ENCODE results near the gene FUCA2.

The FUCA2 gene

GRCh38 chr6:143506620-143507019, 4.9 kb downstream of the FUCA2 start:
- H3K79me2 ChIP-seq (ENCODE audit: low read length): peaks cover 4% of the 10 kb centered on the region; the same call in 1 of the 2 replicates
- H3K9me3 ChIP-seq (replicated peaks; ENCODE audit: insufficient read depth, low read length): no peaks in the 10 kb centered on the region
- H3K4me1 ChIP-seq (ENCODE audit: low read length): no peaks in the 10 kb centered on the region
- H3K9me2 ChIP-seq (replicated peaks; ENCODE audit: insufficient read depth, low read length): no peaks in the 10 kb centered on the region
- H3K27ac ChIP-seq (ENCODE audit: low read length): no peak overlapping the region
- H3F3A ChIP-seq (ENCODE audit: insufficient read depth, low read length): no peaks in the 10 kb centered on the region
- H4K20me1 ChIP-seq (ENCODE audit: insufficient read depth, low read length): no peaks in the 10 kb centered on the region
- no peak overlapping the region for H3K4me2 ChIP-seq (ENCODE audit: low read depth, low read length)
- no peak overlapping the region for H3K4me3 ChIP-seq (ENCODE audit: low read length)
- no peak overlapping the region for H3K9ac ChIP-seq (ENCODE audit: low read length)
- no peak overlapping the region for H2AFZ ChIP-seq (ENCODE audit: low read length)
- no peak for TF ChIP-seq EZH2 (optimal IDR thresholded peaks at IDR 0.05; ENCODE audit: low read depth, low read length)
- no peak for TF ChIP-seq EZH2phosphoT487 (IDR thresholded peaks at IDR 0.05; ENCODE audit: low read length)
- no peak for TF ChIP-seq CTCF (IDR thresholded peaks at IDR 0.05; ENCODE audit: low read length)
- no peaks in the 10 kb centered on the region for H3K36me3 ChIP-seq (replicated peaks; ENCODE audit: insufficient read depth, low read length)
- H3K27me3 ChIP-seq (replicated peaks; ENCODE audit: insufficient read depth, low read length): no peaks in the 10 kb centered on the region
- no peak for DNase-seq

GRCh38 chr6:143506199-143506598, 5.3 kb downstream of the FUCA2 start:
- no peak overlapping the region for H3K4me2 ChIP-seq (ENCODE audit: low read depth, low read length)
- H3K9me2 ChIP-seq (replicated peaks; ENCODE audit: insufficient read depth, low read length): no peaks in the 10 kb centered on the region
- H4K20me1 ChIP-seq (ENCODE audit: insufficient read depth, low read length): no peaks in the 10 kb centered on the region
- H3K36me3 ChIP-seq (replicated peaks; ENCODE audit: insufficient read depth, low read length): no peaks in the 10 kb centered on the region
- no peak overlapping the region for H3K4me3 ChIP-seq (ENCODE audit: low read length)
- H3K9me3 ChIP-seq (replicated peaks; ENCODE audit: insufficient read depth, low read length): no peaks in the 10 kb centered on the region
- H2AFZ ChIP-seq (ENCODE audit: low read length): no peak overlapping the region
- DNase-seq: no peak
- no peaks in the 10 kb centered on the region for H3K27me3 ChIP-seq (replicated peaks; ENCODE audit: insufficient read depth, low read length)
- H3K27ac ChIP-seq (ENCODE audit: low read length): no peak overlapping the region
- no peaks in the 10 kb centered on the region for H3K4me1 ChIP-seq (ENCODE audit: low read length)
- no peak for TF ChIP-seq EZH2 (optimal IDR thresholded peaks at IDR 0.05; ENCODE audit: low read depth, low read length)
- TF ChIP-seq CTCF (IDR thresholded peaks at IDR 0.05; ENCODE audit: low read length): no peak
- no peak for TF ChIP-seq EZH2phosphoT487 (IDR thresholded peaks at IDR 0.05; ENCODE audit: low read length)
- H3F3A ChIP-seq (ENCODE audit: insufficient read depth, low read length): no peaks in the 10 kb centered on the region
- no peak overlapping the region for H3K9ac ChIP-seq (ENCODE audit: low read length)
- H3K79me2 ChIP-seq (ENCODE audit: low read length): peaks cover 4% of the 10 kb centered on the region; the same call in 1 of the 2 replicates

GRCh38 chr6:143505537-143505936, 6.0 kb downstream of the FUCA2 start:
- Histone ChIP-seq H3K9ac (ENCODE audit: low read length) (no peak overlapping the region), H2AFZ (ENCODE audit: low read length) (no peak overlapping the region), H3K4me2 (ENCODE audit: low read depth, low read length) (no peak overlapping the region), H3K79me2 (ENCODE audit: low read length) (no peaks in the 10 kb centered on the region), H3K4me1 (ENCODE audit: low read length) (no peaks in the 10 kb centered on the region), H4K20me1 (ENCODE audit: insufficient read depth, low read length) (no peaks in the 10 kb centered on the region), H3K27ac (ENCODE audit: low read length) (no peak overlapping the region), H3K4me3 (ENCODE audit: low read length) (no peak overlapping the region), H3K36me3 (replicated peaks; ENCODE audit: insufficient read depth, low read length) (no peaks in the 10 kb centered on the region), H3K27me3 (replicated peaks; ENCODE audit: insufficient read depth, low read length) (no peaks in the 10 kb centered on the region), H3K9me3 (replicated peaks; ENCODE audit: insufficient read depth, low read length) (no peaks in the 10 kb centered on the region), H3F3A (ENCODE audit: insufficient read depth, low read length) (no peaks in the 10 kb centered on the region), H3K9me2 (replicated peaks; ENCODE audit: insufficient read depth, low read length) (no peaks in the 10 kb centered on the region)
- no peak for DNase-seq
- TF ChIP-seq EZH2 (optimal IDR thresholded peaks at IDR 0.05; ENCODE audit: low read depth, low read length) (no peak), EZH2phosphoT487 (IDR thresholded peaks at IDR 0.05; ENCODE audit: low read length) (no peak), CTCF (IDR thresholded peaks at IDR 0.05; ENCODE audit: low read length) (no peak)
